Fibroblast of lung (primary cell): ENCODE results near the gene RIOK3. TPM values are rescaled to one million over a fixed set of nuclear protein-coding genes. Genes with fewer than 3 reads are reported as not detected.

Experiments
- DNase-seq, 2 donors: peaks; one replicate each; pipeline versions ENCODE4 v3.0.0 to v3.0.0-alpha.2; 2010; ENCODE audit warnings: low read depth in 2 of 2
- H2AFZ ChIP-seq: 2 replicates; pipeline ENCODE4 v1.5.1; 2012; ENCODE audit warnings: low read length, control low read depth, inconsistent platforms
- H3K27ac ChIP-seq: 2 replicates; pipeline ENCODE4 v1.5.1; 2011; ENCODE audit warnings: low read length, control low read depth; ENCODE audit not compliant: insufficient read depth
- H3K27me3 ChIP-seq: 2 replicates; pipeline ENCODE4 v1.5.1; 2011; ENCODE audit warnings: mild to moderate bottlenecking, low read length; ENCODE audit not compliant: control insufficient read depth, insufficient read depth
- H3K36me3 ChIP-seq: 2 replicates; pipeline ENCODE4 v1.5.1; 2011; ENCODE audit warnings: low read length; ENCODE audit not compliant: control insufficient read depth, insufficient read depth
- H3K4me1 ChIP-seq: 2 replicates; pipeline ENCODE4 v1.5.1; 2011; ENCODE audit warnings: low read length; ENCODE audit not compliant: control insufficient read depth, insufficient read depth; ENCODE audit errors: extremely low read depth
- H3K4me2 ChIP-seq: 2 replicates; pipeline ENCODE4 v1.5.1; 2011; ENCODE audit warnings: low read length, control low read depth; ENCODE audit not compliant: insufficient read depth; ENCODE audit errors: extremely low read depth
- H3K4me3 ChIP-seq, 4 experiments: fragments of 200-600 bp in 1 of 4; sonication (generic) in 1 of 4; replicated peaks in 1 of 4; 2 replicates each; pipeline ENCODE4 v1.5.1; 2011 to 2016; ENCODE audit warnings: low read length in 4 of 4, low read depth in 3 of 4, mild to moderate bottlenecking in 3 of 4, control low read depth in 2 of 4, inconsistent platforms in 1 of 4, mixed read lengths in 1 of 4; ENCODE audit not compliant: insufficient read depth in 1 of 4; ENCODE audit errors: control extremely low read depth in 1 of 4
- H3K79me2 ChIP-seq: 2 replicates; pipeline ENCODE4 v1.5.1; 2012; ENCODE audit warnings: mild to moderate bottlenecking, low read length, inconsistent platforms; ENCODE audit not compliant: control insufficient read depth, insufficient read depth
- H3K9ac ChIP-seq: 2 replicates; pipeline ENCODE4 v1.5.1; 2011; ENCODE audit warnings: mild to moderate bottlenecking, low read length, control low read depth; ENCODE audit not compliant: insufficient read depth
- H3K9me3 ChIP-seq: 2 replicates; pipeline ENCODE4 v1.5.1; 2012; ENCODE audit warnings: low read depth, low read length; ENCODE audit not compliant: control insufficient read depth, insufficient read depth
- H4K20me1 ChIP-seq: 2 replicates; pipeline ENCODE4 v1.5.1; 2011; ENCODE audit warnings: low read length; ENCODE audit not compliant: control insufficient read depth, insufficient read depth; ENCODE audit errors: extremely low read depth
- CTCF ChIP-seq, 2 donors: IDR thresholded peaks in 1 of 2; conservative IDR thresholded peaks in 1 of 2; 1 replicate in 1 of 2; 2 replicates in 1 of 2; pipeline ENCODE4 v1.5.1; 2011 to 2012; ENCODE audit warnings: low read length in 2 of 2, control low read depth in 1 of 2, inconsistent platforms in 1 of 2, low read depth in 1 of 2, mild to moderate bottlenecking in 1 of 2
- EZH2 ChIP-seq: IDR thresholded peaks from 2 replicates; pipeline ENCODE4 v1.5.1; 2012; ENCODE audit warnings: low read length, control low read depth, mild to moderate bottlenecking; ENCODE audit errors: missing control alignments
- polyA plus RNA-seq, 2 donors: library from polyadenylated mRNA; depleted of rRNA in 1 of 2; stranded (reverse) in 1 of 2; unstranded in 1 of 2; fragments of >200 nt; gene quantifications; 2 replicates each; pipeline ENCODE4 v1.2.1, GENCODE V29; 2011 to 2012; ENCODE audit warnings: missing spikeins in 1 of 2
- total RNA-seq: library from RNA; depleted of rRNA; stranded (reverse); fragments of >200 nt; gene quantifications from 2 replicates; pipeline ENCODE4 v1.2.1, GENCODE V29; 2014

The RIOK3 gene
- total and polyA plus RNA-seq, 2 donors (not counting 1 experiment from before 2014, with no cell fraction given) = 48.4 to 78.8 TPM

- Histone ChIP-seq H3K36me3 (no peaks in the 10 kb centered on the region), H3K4me3 (no peak overlapping the region), H3K4me1 (no peaks in the 10 kb centered on the region), H3K9me3 (no peaks in the 10 kb centered on the region), H3K27ac (no peak overlapping the region), H3K27me3 (no peaks in the 10 kb centered on the region), H4K20me1 (no peaks in the 10 kb centered on the region), H3K9ac (no peak overlapping the region), H2AFZ (no peak overlapping the region), H3K79me2 (peaks cover 2% of the 10 kb centered on the region), H3K4me2 (no peak overlapping the region)
- no peak for TF ChIP-seq CTCF (conservative IDR thresholded peaks at IDR 0.05 in 1 of 2, IDR thresholded peaks at IDR 0.05 in 1 of 2; ENCODE audit: low read depth in 1 of 2, low read length in 2 of 2)
- TF ChIP-seq EZH2 = no peak
- DNase-seq = no peak
Measured at GRCh38 chr18:23448291-23448690, 4.8 kb upstream of the RIOK3 start.

GRCh38 chr18:23450022-23450421 lies 3.1 kb upstream of the RIOK3 start:
- Histone ChIP-seq H2AFZ (no peak overlapping the region), H3K4me3 (no peak overlapping the region), H3K27ac (no peak overlapping the region), H3K36me3 (no peaks in the 10 kb centered on the region), H3K9me3 (no peaks in the 10 kb centered on the region), H4K20me1 (peaks cover 1% of the 10 kb centered on the region), H3K79me2 (peaks cover 20% of the 10 kb centered on the region), H3K27me3 (no peaks in the 10 kb centered on the region), H3K4me2 (no peak overlapping the region), H3K9ac (no peak overlapping the region), H3K4me1 (peaks cover under 1% of the 10 kb centered on the region)
- DNase-seq = no peak
- TF ChIP-seq CTCF (conservative IDR thresholded peaks at IDR 0.05 in 1 of 2, IDR thresholded peaks at IDR 0.05 in 1 of 2; ENCODE audit: low read depth in 1 of 2, low read length in 2 of 2) (no peak), EZH2 (no peak)

- peaks cover 3% of the 10 kb centered on the region for H3K4me1 ChIP-seq
- no peak overlapping the region for H3K4me3 ChIP-seq
- no peak for TF ChIP-seq CTCF (conservative IDR thresholded peaks at IDR 0.05 in 1 of 2, IDR thresholded peaks at IDR 0.05 in 1 of 2; ENCODE audit: low read depth in 1 of 2, low read length in 2 of 2)
- TF ChIP-seq EZH2 = no peak
- no peak overlapping the region for H3K27ac ChIP-seq
- H3K36me3 ChIP-seq = no peaks in the 10 kb centered on the region
- DNase-seq = no peak
- H3K79me2 ChIP-seq = peaks cover 27% of the 10 kb centered on the region
- no peak overlapping the region for H3K4me2 ChIP-seq
- no peak overlapping the region for H2AFZ ChIP-seq
- H4K20me1 ChIP-seq = peaks cover 1% of the 10 kb centered on the region
- no peaks in the 10 kb centered on the region for H3K9me3 ChIP-seq
- no peak overlapping the region for H3K9ac ChIP-seq
- no peaks in the 10 kb centered on the region for H3K27me3 ChIP-seq
Measured at GRCh38 chr18:23451011-23451410, 2.1 kb upstream of the RIOK3 start.
